ENCODE results near the gene SCNN1B.

SCNN1B gene

GRCh38 chr16:23321206-23321875, 19.2 kb downstream of the SCNN1B start:
- DNase-seq (ENCODE audit: low read depth): no peak

- DNase-seq (ENCODE audit: low read depth): no peak
Observed at GRCh38 chr16:23323224-23324030, 21.3 kb downstream of the SCNN1B start.

- DNase-seq (ENCODE audit: low read depth): no peak
Observed at GRCh38 chr16:23324727-23325126, 22.6 kb downstream of the SCNN1B start.

- no peak for DNase-seq (ENCODE audit: low read depth)
Observed at GRCh38 chr16:23327836-23328235, 25.7 kb downstream of the SCNN1B start.

- DNase-seq (ENCODE audit: low read depth): no peak
Observed at GRCh38 chr16:23330161-23330560, 28.1 kb downstream of the SCNN1B start.

GRCh38 chr16:23330583-23331249, 28.6 kb downstream of the SCNN1B start:
- DNase-seq (ENCODE audit: low read depth): no peak

- no peak for DNase-seq (ENCODE audit: low read depth)
Observed at GRCh38 chr16:23333034-23333579, 31.0 kb downstream of the SCNN1B start.

- DNase-seq (ENCODE audit: low read depth): no peak
Observed at GRCh38 chr16:23333831-23334456, 31.8 kb downstream of the SCNN1B start.

GRCh38 chr16:23334457-23334853, 32.4 kb downstream of the SCNN1B start:
- DNase-seq (ENCODE audit: low read depth): no peak

- DNase-seq (ENCODE audit: low read depth): no peak
Observed at GRCh38 chr16:23334950-23335349, 32.8 kb downstream of the SCNN1B start.

GRCh38 chr16:23337836-23338550, 35.9 kb downstream of the SCNN1B start:
- no peak for DNase-seq (ENCODE audit: low read depth)

- DNase-seq (ENCODE audit: low read depth): no peak
Observed at GRCh38 chr16:23339787-23340186, 37.7 kb downstream of the SCNN1B start.

GRCh38 chr16:23342083-23342640, 40.1 kb downstream of the SCNN1B start:
- no peak for DNase-seq (ENCODE audit: low read depth)

GRCh38 chr16:23343643-23344612, 41.8 kb downstream of the SCNN1B start:
- no peak for DNase-seq (ENCODE audit: low read depth)

GRCh38 chr16:23345237-23345636, 43.1 kb downstream of the SCNN1B start:
- DNase-seq (ENCODE audit: low read depth): no peak

GRCh38 chr16:23348579-23349469, 46.7 kb downstream of the SCNN1B start:
- DNase-seq (ENCODE audit: low read depth): no peak

- DNase-seq (ENCODE audit: low read depth): no peak
Observed at GRCh38 chr16:23351360-23351759, 49.3 kb downstream of the SCNN1B start.

GRCh38 chr16:23353440-23353839, 51.3 kb downstream of the SCNN1B start:
- DNase-seq (ENCODE audit: low read depth): no peak

GRCh38 chr16:23354246-23354645, 52.1 kb downstream of the SCNN1B start:
- DNase-seq (ENCODE audit: low read depth): no peak
